Coronary artery (tissue), 2 donors: ENCODE data around the gene ADGRA1.

Experiments used
- DNase-seq: peaks from one replicate; pipeline ENCODE4 v3.0.0-alpha.2; 2017; ENCODE audit warnings: low spot score
- H3K27ac ChIP-seq, 2 donors: fragments of 200-600 bp; sonication (generic); one replicate each; pipeline ENCODE4 v1.5.1; 2016 to 2019
- H3K4me3 ChIP-seq: fragments of 200-600 bp; sonication (generic); 2 replicates; pipeline ENCODE4 v1.5.1; 2016; ENCODE audit warnings: mild to moderate bottlenecking, moderate library complexity
- TF ChIP-seq, protein P1 (sequence below): fragments of 200-600 bp; sonication (generic); IDR thresholded peaks from one replicate; pipeline ENCODE4 v1.5.1; 2019; ENCODE audit warnings: antibody characterized with exemption

Gene ADGRA1

DNA sequence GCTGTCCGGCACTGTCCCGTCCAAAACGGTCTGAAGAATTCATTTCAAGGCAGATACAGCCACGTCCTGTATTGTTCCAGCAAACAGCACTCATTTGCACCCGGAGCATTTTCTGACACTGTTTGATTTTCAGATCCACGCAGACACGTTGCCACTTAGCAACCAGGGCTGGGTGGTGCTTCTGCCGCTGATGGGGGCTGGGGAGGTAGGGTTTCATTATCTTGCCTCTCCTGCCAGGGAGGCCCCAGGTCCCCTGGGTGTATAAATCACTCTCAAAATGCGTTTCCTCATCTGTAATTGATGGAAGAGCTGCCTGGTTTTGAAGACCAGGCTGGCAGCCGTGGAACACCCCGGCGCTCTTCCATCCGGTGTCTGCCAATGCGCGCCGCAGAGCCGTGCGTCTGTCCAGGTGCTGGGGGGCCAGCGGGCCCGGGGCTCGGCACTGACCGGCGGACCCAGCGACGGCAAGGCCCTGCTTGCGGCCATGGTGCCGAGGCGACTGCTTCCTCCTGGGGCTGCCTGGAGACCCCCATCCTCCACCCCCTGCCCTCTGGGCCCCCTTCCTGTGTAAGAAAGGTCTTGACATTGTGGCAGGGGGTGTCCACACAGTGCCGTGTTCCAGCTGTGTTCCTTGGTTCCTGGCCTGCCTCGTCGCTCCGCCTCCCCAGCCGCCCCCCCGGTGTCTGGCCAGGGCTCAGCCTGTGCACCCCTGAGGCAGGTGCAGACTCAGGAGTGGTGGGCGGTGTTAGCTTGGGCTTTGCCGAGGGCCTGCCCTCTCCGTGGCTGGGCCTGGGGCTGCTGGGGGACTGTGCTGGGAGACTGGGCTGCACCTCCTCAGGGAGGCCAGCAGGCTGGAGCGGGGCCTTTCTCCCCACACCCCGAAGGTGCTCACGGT, 16.6 kb downstream of the ADGRA1 start:
- H3K4me3 ChIP-seq: no peak overlapping the region
- TF ChIP-seq, protein P1, sequence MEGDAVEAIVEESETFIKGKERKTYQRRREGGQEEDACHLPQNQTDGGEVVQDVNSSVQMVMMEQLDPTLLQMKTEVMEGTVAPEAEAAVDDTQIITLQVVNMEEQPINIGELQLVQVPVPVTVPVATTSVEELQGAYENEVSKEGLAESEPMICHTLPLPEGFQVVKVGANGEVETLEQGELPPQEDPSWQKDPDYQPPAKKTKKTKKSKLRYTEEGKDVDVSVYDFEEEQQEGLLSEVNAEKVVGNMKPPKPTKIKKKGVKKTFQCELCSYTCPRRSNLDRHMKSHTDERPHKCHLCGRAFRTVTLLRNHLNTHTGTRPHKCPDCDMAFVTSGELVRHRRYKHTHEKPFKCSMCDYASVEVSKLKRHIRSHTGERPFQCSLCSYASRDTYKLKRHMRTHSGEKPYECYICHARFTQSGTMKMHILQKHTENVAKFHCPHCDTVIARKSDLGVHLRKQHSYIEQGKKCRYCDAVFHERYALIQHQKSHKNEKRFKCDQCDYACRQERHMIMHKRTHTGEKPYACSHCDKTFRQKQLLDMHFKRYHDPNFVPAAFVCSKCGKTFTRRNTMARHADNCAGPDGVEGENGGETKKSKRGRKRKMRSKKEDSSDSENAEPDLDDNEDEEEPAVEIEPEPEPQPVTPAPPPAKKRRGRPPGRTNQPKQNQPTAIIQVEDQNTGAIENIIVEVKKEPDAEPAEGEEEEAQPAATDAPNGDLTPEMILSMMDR: no peak
- H3K27ac ChIP-seq: no peak overlapping the region
- no peak for DNase-seq

DNA sequence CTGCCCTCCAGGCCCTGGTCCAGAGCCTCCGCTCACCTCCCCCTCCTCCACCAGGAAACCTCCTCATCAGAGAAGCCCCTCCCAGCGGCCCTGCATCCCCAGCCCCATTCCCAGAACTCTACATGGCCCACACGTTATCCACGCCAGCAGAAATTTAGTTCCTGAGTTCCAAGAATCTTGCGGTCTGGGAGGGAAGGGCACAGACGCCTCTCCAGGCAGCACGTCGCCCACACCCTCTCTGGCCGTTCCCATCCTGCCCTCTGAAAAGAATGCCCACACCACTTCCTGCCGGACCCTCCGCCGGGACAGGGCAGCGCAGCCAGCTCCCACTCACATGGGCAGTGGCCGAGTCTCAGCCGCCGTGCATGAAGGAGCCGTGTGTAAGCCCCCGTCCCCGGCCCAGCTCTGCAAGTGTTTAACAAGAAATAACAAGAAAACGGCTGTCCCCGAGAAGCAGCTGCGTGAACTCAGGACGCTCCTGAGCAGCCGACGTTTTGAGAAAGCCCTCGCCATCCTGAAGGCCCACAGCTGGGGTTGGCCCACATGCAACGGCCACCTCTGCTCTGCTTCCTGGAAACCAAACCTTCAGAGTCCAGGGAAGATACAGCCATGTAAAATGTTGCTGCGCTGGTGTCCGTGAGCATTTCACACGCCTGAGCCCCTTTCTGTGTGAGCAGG, 17.4 kb downstream of the ADGRA1 start:
- Histone ChIP-seq H3K27ac (no peak overlapping the region), H3K4me3 (no peak overlapping the region)
- TF ChIP-seq, protein P1: no peak
- no peak for DNase-seq

DNA sequence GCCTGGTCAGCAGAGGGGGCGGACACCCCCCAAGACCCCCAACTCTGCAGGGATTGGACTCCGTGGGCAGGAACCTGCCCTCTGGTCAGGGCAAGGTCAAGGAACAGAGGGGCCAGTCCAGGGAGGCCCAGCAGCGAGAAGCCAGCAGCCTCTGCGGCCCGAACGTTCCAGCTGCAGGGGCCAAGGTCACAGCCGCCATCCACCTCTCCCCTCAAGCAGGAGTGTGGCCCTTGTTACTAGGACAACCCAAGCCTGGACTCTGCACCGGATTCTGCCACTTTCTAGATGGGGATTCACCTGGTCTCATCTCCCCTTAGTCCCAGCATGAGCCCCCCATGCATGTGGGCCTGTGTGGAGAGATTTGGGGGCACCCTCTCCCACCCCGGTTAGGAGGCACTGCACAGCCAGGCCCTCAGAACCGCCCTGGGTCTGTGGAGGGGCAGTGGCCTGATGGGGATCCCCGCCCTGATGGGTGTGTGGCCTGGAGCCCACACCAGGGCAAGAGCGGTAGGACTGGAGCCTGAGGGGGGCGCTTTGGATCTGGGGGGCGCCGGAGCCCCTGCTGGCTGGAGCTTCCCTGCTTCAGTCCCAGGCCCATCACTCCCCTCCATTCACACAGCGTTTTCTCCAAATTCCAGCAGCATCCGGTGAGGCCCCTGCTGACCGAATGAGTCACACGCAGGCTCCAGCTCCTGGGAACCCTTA, 18.1 kb downstream of the ADGRA1 start:
- no peak for DNase-seq
- TF ChIP-seq, protein P1: no peak
- Histone ChIP-seq H3K4me3 (no peak overlapping the region), H3K27ac (no peak overlapping the region)

DNA sequence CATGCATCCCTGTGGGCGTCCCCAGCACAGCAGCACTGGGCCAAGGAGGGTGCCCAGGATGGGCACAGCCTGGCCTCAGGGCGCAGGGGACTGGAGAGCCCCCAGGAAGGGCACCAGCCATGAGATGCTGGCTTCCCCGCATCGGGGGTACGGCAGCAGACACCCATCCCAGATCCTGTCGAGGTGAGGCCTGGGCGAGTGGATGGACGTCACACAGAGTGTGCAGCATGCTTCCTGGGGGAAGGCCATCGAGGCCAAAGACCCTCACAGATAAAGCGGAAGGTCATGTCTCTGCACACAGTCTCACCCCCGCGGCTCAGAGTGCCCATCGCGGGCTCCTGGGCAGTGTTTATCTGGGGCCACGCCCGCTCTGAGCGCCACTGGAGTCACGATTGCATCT, 18.8 kb downstream of the ADGRA1 start:
- Histone ChIP-seq H3K27ac (no peak overlapping the region), H3K4me3 (no peak overlapping the region)
- TF ChIP-seq, protein P1: no peak
- DNase-seq: no peak

DNA sequence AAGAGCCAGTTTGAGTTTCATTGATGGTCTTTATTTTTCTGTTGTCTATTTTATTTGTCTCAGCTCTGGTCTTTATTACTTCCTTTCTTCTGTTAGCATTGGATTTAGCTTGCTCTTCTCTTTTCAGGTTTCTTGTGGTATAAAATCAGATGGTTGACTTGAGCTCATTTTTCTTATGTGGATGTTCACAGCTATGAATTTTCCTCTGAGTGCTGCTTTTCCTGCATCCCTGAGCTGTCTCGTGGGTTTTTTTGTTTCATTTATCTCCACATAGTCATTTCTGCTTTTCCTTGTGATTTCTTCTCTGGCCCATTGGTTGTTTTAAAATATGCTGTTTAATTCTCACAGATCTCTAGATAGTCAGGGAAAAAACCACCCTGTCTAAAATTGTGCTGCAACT, 19.7 kb downstream of the ADGRA1 start:
- H3K4me3 ChIP-seq: no peak overlapping the region
- TF ChIP-seq, protein P1: no peak
- no peak for DNase-seq
- H3K27ac ChIP-seq: no peak overlapping the region

GRCh38 chr10:133109711-133110110, 22.0 kb downstream of the ADGRA1 start:
- TF ChIP-seq, protein P1: no peak
- no peak for DNase-seq
- Histone ChIP-seq H3K4me3 (no peak overlapping the region), H3K27ac (no peak overlapping the region)
